ENCODE data around the gene ABCA7. TPM values are rescaled to one million over a fixed set of nuclear protein-coding genes. Genes with fewer than 3 reads are reported as not detected.

ABCA7 gene
- total RNA-seq, 1 donor from 2014 or later = 17.2 TPM

GRCh38 chr19:1072371-1073015 is 32.6 kb downstream of the ABCA7 start:
- intact Hi-C loops (cut with micrococcal nuclease) = no loop called here
- DNase-seq (ENCODE audit: low spot score) = no peak
- Mint-ChIP-seq H3K4me3 (ENCODE audit: low read depth) (peak overlapping the region; percentile 81), H3K9me3 (no peaks in the 10 kb centered on the region), H3K27me3 (ENCODE audit: low read depth) (no peaks in the 10 kb centered on the region), H3K27ac (peak overlapping the region; percentile 89), H3K4me1 (ENCODE audit: low read depth) (peaks cover 46% of the 10 kb centered on the region), H3K36me3 (ENCODE audit: low read depth) (peaks cover 61% of the 10 kb centered on the region)

GRCh38 chr19:1073063-1073955 is 33.4 kb downstream of the ABCA7 start:
- intact Hi-C loops (cut with micrococcal nuclease) = no loop called here
- peaks cover 66% of the 10 kb centered on the region for H3K36me3 Mint-ChIP-seq (ENCODE audit: low read depth)
- H3K4me3 Mint-ChIP-seq (ENCODE audit: low read depth) = peak overlapping the region; percentile 13
- no peak for DNase-seq (ENCODE audit: low spot score)
- peaks cover 49% of the 10 kb centered on the region for H3K4me1 Mint-ChIP-seq (ENCODE audit: low read depth)
- H3K27ac Mint-ChIP-seq = peak overlapping the region; percentile 12
- no peaks in the 10 kb centered on the region for H3K27me3 Mint-ChIP-seq (ENCODE audit: low read depth)
- H3K9me3 Mint-ChIP-seq = no peaks in the 10 kb centered on the region

GRCh38 chr19:1073956-1074517 is 34.1 kb downstream of the ABCA7 start:
- no peaks in the 10 kb centered on the region for H3K9me3 Mint-ChIP-seq
- no peak for DNase-seq (ENCODE audit: low spot score)
- peak overlapping the region; percentile 60 for H3K27ac Mint-ChIP-seq
- peaks cover 64% of the 10 kb centered on the region for H3K36me3 Mint-ChIP-seq (ENCODE audit: low read depth)
- H3K4me3 Mint-ChIP-seq (ENCODE audit: low read depth) = peak overlapping the region; percentile 55
- intact Hi-C loops (cut with micrococcal nuclease) = no loop called here
- H3K27me3 Mint-ChIP-seq (ENCODE audit: low read depth) = no peaks in the 10 kb centered on the region
- peaks cover 46% of the 10 kb centered on the region for H3K4me1 Mint-ChIP-seq (ENCODE audit: low read depth)

GRCh38 chr19:1074544-1075283 is 34.8 kb downstream of the ABCA7 start:
- peak overlapping the region; percentile 72 for H3K4me3 Mint-ChIP-seq (ENCODE audit: low read depth)
- H3K9me3 Mint-ChIP-seq = no peaks in the 10 kb centered on the region
- H3K36me3 Mint-ChIP-seq (ENCODE audit: low read depth) = peaks cover 62% of the 10 kb centered on the region
- intact Hi-C loops (cut with micrococcal nuclease) = loop anchor here (5.0 kb wide), 2 partner anchors 58 to 442 kb away; partner anchors contain the start of gene POLRMT
- peak overlapping the region; percentile 91 for H3K27ac Mint-ChIP-seq
- no peaks in the 10 kb centered on the region for H3K27me3 Mint-ChIP-seq (ENCODE audit: low read depth)
- peak; percentile 76 for DNase-seq (ENCODE audit: low spot score)
- peaks cover 40% of the 10 kb centered on the region for H3K4me1 Mint-ChIP-seq (ENCODE audit: low read depth)

- no peak for DNase-seq (ENCODE audit: low spot score)
- peak overlapping the region; percentile 91 for H3K27ac Mint-ChIP-seq
- H3K9me3 Mint-ChIP-seq = no peaks in the 10 kb centered on the region
- no peaks in the 10 kb centered on the region for H3K27me3 Mint-ChIP-seq (ENCODE audit: low read depth)
- peaks cover 75% of the 10 kb centered on the region for H3K36me3 Mint-ChIP-seq (ENCODE audit: low read depth)
- peak overlapping the region; percentile 72 for H3K4me3 Mint-ChIP-seq (ENCODE audit: low read depth)
- intact Hi-C loops (cut with micrococcal nuclease) = loop anchor here (2.0 to 5.0 kb wide), 3 partner anchors 37 to 444 kb away; partner anchors contain the start of gene POLRMT
- peaks cover 43% of the 10 kb centered on the region for H3K4me1 Mint-ChIP-seq (ENCODE audit: low read depth)
Observed at GRCh38 chr19:1076046-1076386, 36.1 kb downstream of the ABCA7 start.

- peak; percentile 95 for DNase-seq (ENCODE audit: low spot score)
- H3K27me3 Mint-ChIP-seq (ENCODE audit: low read depth) = no peaks in the 10 kb centered on the region
- H3K27ac Mint-ChIP-seq = peak overlapping the region; percentile 78
- no peaks in the 10 kb centered on the region for H3K9me3 Mint-ChIP-seq
- peaks cover 42% of the 10 kb centered on the region for H3K4me1 Mint-ChIP-seq (ENCODE audit: low read depth)
- H3K4me3 Mint-ChIP-seq (ENCODE audit: low read depth) = peak overlapping the region; percentile 75
- intact Hi-C loops (cut with micrococcal nuclease) = loop anchor here (1.0 to 5.0 kb wide), 5 partner anchors 8 to 445 kb away; partner anchors contain the start of gene POLRMT
- H3K36me3 Mint-ChIP-seq (ENCODE audit: low read depth) = peaks cover 79% of the 10 kb centered on the region
Observed at GRCh38 chr19:1076951-1077350, 37.0 kb downstream of the ABCA7 start.

GRCh38 chr19:1079566-1080111 is 39.7 kb downstream of the ABCA7 start:
- H3K4me1 Mint-ChIP-seq (ENCODE audit: low read depth) = peaks cover 28% of the 10 kb centered on the region
- intact Hi-C loops (cut with micrococcal nuclease) = loop anchor here (5.0 to 10.0 kb wide), 3 partner anchors 53 to 447 kb away; partner anchors contain the start of genes ARID3A and POLRMT

GRCh38 chr19:1080360-1081161 is 40.7 kb downstream of the ABCA7 start:
- H3K27ac Mint-ChIP-seq = no peak overlapping the region
- H3K27me3 Mint-ChIP-seq (ENCODE audit: low read depth) = no peaks in the 10 kb centered on the region
- DNase-seq (ENCODE audit: low spot score) = no peak
- H3K4me1 Mint-ChIP-seq (ENCODE audit: low read depth) = peaks cover 23% of the 10 kb centered on the region
- intact Hi-C loops (cut with micrococcal nuclease) = loop anchor here (10.0 kb wide), 1 partner anchor 156 kb away; the partner anchor contains the start of gene ARID3A
- H3K36me3 Mint-ChIP-seq (ENCODE audit: low read depth) = peaks cover 84% of the 10 kb centered on the region
- H3K4me3 Mint-ChIP-seq (ENCODE audit: low read depth) = no peak overlapping the region
- no peaks in the 10 kb centered on the region for H3K9me3 Mint-ChIP-seq

More at GRCh38 chr19:1079566-1080111, 39.7 kb downstream of the ABCA7 start:
- Mint-ChIP-seq H3K27ac (no peak overlapping the region), H3K27me3 (ENCODE audit: low read depth) (no peaks in the 10 kb centered on the region), H3K36me3 (ENCODE audit: low read depth) (peaks cover 79% of the 10 kb centered on the region), H3K9me3 (no peaks in the 10 kb centered on the region), H3K4me3 (ENCODE audit: low read depth) (peak overlapping the region; percentile 39)
- DNase-seq (ENCODE audit: low spot score) = peak; percentile 73

GRCh38 chr19:1081301-1082164 is 41.6 kb downstream of the ABCA7 start:
- no peak for DNase-seq (ENCODE audit: low spot score)
- peaks cover 16% of the 10 kb centered on the region for H3K4me1 Mint-ChIP-seq (ENCODE audit: low read depth)
- intact Hi-C loops (cut with micrococcal nuclease) = loop anchor here (10.0 kb wide), 1 partner anchor 157 kb away; the partner anchor contains the start of gene ARID3A
- no peaks in the 10 kb centered on the region for H3K27me3 Mint-ChIP-seq (ENCODE audit: low read depth)
- H3K4me3 Mint-ChIP-seq (ENCODE audit: low read depth) = no peak overlapping the region
- peak overlapping the region; percentile 65 for H3K27ac Mint-ChIP-seq
- no peaks in the 10 kb centered on the region for H3K9me3 Mint-ChIP-seq
- peaks cover 81% of the 10 kb centered on the region for H3K36me3 Mint-ChIP-seq (ENCODE audit: low read depth)

GRCh38 chr19:1082165-1082927 is 42.4 kb downstream of the ABCA7 start:
- Mint-ChIP-seq H3K27me3 (ENCODE audit: low read depth) (no peaks in the 10 kb centered on the region), H3K9me3 (no peaks in the 10 kb centered on the region), H3K27ac (no peak overlapping the region), H3K4me3 (ENCODE audit: low read depth) (no peak overlapping the region), H3K4me1 (ENCODE audit: low read depth) (peaks cover 11% of the 10 kb centered on the region), H3K36me3 (ENCODE audit: low read depth) (peaks cover 76% of the 10 kb centered on the region)
- peak; percentile 79 for DNase-seq (ENCODE audit: low spot score)
- intact Hi-C loops (cut with micrococcal nuclease) = loop anchor here (10.0 kb wide), 1 partner anchor 158 kb away; the partner anchor contains the start of gene ARID3A
